ENCODE results near the gene CSGALNACT2.

Gene CSGALNACT2

DNA sequence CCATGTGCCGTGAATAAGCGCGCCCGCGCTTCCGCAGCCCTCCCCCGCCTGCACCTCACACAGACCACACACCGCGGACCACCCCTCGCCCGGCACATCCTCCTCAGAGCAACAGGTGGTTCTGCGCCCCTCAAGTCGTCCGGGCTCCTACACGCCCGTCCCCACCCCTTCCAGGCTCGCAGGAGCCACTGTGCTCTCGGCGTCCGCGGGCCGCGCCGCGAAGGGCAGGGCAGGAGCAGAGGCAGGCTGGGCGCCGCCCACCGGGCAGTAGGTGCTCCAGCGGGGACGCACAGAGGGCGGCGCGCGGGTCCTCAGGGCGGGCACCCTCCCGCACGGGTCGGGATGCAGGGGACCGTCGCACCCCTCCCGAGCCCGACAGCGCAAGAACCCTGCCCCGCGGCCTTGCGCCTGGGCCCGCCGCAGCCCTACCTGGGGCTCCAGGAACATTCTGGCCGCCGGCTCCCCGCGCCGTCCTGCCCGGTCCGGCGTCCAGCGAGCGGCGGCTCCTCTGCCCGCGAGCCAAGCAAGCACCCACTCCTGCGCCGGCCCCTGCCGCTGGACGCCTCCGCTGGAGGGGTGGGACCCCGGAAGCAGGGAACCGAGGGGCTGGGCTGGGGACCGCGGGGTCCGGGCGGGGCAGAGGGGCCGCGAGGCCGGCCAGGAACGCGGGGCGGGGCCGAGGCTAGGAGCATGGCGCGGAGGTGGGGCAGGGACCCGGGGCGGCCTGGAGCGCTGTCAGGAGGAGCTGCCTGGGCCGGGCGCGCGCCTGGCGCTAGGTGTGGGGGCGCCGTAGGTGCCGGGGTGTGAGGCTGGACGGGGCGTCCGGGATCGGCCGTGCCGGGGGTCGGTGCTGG is 91.2 kb downstream of the CSGALNACT2 start:
- DNase-seq (ENCODE audit: low read depth): no peak

DNA sequence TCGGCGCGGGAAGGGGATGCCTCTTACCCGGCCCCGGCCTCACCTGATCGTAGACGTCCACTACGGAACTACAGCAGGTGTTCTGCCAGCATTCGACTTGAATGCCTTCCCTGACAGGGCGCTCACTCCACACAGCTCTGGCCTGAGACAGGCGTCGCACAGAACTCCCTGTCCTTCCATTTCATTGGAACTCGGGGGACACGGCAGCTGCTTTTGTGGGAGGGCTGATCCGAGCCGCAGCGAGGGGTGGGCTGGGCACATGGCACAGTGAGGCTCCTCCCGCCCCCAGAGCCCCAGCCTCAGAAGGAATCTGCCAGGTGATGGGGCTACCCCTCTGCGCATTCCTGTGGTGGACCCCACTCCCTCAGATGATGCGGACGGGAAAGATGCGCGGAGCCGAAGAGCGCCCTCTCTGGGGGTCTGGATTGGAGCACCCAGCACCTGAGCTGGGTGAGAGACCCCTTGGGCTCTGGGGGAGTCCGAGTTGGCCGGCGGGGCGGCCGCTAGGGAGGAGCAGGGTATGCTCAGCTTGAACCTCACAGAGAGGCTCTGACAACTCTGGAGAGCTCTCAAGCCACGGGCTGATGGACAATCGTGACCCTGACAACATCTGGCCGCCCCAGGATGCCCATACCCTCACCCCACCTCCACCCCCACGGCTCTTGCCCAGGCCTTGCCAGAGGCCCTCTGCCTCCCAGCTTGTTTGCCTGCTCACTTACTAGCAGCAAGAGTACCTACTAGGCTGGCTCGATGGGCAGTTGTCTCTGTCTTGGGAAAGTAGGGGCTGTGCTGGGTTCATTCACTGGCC is 92.1 kb downstream of the CSGALNACT2 start:
- no peak for DNase-seq (ENCODE audit: low read depth)

DNA sequence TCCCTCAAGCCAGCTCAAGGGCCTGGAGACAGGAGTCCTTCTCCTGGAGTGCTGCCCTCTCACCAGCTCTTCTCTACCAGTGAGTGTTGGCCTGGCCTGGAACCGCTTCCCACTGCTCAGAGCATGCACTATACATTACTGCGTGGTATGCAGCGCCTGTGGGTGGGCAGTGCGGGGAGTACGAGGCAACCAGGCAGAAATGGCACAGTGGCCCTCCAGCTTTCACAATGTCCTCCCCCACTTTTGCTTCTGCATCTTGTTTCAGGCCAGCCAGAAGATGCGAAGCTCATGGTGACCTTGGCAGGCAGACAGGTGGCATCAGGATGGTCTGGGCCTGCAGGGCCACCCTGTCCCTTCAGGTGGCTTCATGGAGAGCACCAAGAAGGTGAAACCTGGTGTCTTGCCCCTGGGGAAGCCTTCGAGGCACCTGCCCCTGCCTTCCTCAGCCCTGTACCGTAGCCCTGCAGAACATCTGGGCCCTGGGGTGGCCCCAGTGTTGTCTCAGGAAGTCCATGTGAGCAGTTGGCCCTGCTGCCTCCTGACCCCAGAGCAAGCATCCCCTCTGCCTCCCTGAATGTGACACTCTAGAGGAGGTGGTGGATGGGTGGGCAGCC is 92.8 kb downstream of the CSGALNACT2 start:
- DNase-seq (ENCODE audit: low read depth): no peak

DNA sequence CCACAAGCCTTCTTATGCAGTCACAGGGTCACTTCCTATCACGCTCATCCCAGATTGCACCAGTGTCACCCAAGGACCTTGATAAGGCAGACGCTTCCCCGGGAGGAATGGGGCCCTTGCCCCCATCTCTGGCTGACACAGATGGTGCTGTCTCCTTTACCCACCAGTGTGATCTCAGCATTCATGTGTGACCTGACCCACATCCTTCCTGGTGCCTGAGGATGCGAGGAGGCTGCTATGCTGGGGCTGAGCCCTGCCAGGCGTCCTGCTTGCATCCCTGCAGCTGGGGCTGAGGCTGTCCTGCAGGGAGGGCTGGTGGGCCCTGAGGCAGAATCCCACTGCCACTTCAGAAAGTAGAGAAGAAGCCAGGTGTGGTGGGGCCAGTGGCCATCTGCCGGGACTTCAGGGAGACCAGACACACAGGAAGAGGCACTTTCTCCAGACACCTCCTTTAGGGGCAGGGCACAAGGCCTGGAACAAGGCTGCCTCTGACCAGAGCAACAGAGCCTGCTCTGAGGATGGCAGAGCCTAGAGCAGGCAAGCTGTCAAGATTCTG is 93.4 kb downstream of the CSGALNACT2 start:
- no peak for DNase-seq (ENCODE audit: low read depth)

DNA sequence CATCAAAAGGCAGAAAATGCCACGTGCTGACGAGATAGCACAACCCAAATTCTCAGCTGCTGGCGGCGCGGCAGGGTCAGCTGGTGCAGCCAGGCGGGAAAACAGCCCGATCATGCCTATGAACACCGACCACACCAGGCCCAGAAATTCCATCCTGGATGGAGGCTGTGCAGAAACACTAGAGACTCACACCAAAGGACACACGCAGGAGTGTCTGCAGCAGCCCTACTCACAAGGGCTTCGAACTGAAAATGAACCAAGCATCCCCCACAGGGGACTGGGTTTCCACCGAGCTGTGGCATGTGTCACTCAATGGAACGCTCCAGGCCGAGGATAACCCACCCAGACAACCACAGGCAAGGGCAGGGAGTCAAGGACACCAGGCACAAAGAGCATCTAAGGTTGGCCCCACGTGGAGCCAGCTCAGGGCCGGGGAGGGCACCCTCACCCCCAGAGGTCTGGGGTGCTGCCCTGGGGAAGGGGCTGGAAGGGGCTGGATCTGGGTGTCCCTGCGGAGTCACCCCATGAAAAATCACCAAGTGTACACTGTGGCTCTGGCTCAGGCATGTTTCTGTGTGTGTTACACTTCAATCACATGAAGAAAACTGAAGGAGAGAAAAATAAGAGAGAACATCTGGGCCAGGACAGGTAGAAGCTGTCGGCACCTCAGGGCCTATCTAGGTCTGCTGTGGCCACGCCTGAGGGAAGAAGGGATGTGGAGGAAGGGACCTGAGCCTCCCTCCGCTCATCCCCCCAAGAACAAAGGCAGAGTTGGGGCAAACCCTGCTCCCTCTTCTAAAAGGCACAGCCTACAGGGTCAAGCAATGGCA is 95.6 kb downstream of the CSGALNACT2 start:
- no peak for DNase-seq (ENCODE audit: low read depth)

DNA sequence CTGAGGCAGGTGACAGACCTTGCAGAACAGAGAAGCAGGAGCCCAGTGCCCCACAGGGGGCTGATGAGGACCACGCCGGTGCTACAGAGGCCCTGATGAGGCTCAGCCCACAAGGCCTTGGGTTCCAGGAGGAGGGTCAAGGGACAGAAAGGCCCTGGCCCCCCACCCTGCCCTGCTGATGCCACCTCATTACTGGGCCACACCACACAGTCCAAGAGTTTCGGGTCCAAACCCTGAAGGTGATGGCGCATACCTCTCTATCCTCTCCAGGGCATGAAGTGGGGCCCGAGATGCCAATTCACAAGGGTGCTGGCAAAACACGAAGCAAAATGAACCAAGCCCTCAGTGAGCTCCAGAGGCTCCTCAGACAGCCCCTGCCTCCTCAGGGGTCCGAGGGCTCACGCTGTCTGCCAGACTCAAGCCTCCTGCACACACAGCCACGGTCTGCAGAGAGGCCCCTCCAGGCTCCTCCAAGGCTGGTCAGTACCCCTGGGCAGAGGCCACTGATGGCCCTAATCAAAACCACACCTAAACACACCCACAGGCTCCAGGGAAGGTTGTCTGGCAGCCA is 96.3 kb downstream of the CSGALNACT2 start:
- DNase-seq (ENCODE audit: low read depth): no peak

Measured in stimulated activated CD8-positive, alpha-beta memory T cell treated with anti-CD3 and anti-CD28 coated beads, Interleukin-12 subunit alpha, Interleukin-12 subunit beta, amount 100 ng/mL, for 1 hour (primary cell).